ES-I3 (cell line): ENCODE results near the gene ANGPTL4.
"Not testable (repeated sequence)": the region's sequence is repeated elsewhere in the genome, so short reads cannot be mapped to it uniquely, and the experiment has no call there.

Experiments used
- H3K36me3 ChIP-seq: 2 replicates; pipeline ENCODE4 v1.6.1; 2013; ENCODE audit warnings: mild to moderate bottlenecking, low read length, control low read depth, moderate library complexity; ENCODE audit not compliant: insufficient read depth
- H3K4me1 ChIP-seq: 2 replicates; pipeline ENCODE4 v1.6.1; 2013; ENCODE audit warnings: mild to moderate bottlenecking, control low read depth, low read length; ENCODE audit not compliant: insufficient read depth
- H3K9ac ChIP-seq: 2 replicates; pipeline ENCODE4 v1.6.1; 2013; ENCODE audit warnings: low read depth, mild to moderate bottlenecking, low read length, moderate library complexity
- H3K9me3 ChIP-seq: 2 replicates; pipeline ENCODE4 v1.6.1; 2013; ENCODE audit warnings: mild to moderate bottlenecking, low read length, moderate library complexity; ENCODE audit not compliant: control insufficient read depth, insufficient read depth

Gene ANGPTL4

DNA sequence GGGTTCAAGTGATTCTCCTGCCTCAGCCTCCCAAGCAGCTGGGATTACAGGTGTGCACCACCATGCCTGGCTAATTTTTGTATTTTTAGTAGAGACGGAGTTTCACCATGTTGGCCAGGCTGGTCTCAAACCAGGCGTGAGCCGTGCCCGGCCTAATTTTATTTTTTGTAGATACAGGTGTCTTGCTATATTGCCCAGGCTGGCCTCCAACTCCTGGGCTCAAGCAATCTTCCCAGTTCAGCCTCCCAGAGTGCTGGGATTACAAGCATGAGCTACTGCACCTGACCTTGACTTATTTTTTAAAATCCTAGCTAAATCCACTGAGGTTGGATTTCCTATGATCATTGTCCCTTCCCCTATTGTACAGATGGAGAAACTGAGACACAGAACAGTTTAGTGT lies 22.5 kb upstream of the ANGPTL4 start:
- H3K36me3 ChIP-seq, H3K9ac ChIP-seq, H3K4me1 ChIP-seq, H3K9me3 ChIP-seq: not testable (repeated sequence)

DNA sequence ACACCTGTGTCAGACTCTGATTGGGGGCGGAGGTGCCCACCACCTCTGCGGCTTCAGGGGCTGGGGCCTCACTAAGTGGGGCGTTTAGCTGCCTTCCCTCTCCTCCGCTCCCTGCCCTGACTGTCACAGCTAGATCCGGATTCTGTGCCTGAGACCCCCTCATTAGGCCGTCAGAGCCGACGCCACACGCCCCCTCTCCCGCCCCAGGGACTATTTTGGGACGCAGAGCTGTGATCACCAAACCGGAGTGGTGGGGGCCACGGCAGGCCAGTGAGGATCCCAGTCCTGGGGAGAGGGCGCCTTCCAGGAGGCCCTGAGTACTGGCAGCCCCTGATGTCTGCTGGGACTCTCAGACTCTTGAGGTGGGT lies 21.7 kb upstream of the ANGPTL4 start:
- Histone ChIP-seq H3K36me3 (no peaks in the 10 kb centered on the region), H3K9ac (peak overlapping the region; percentile 37), H3K9me3 (no peaks in the 10 kb centered on the region), H3K4me1 (peaks cover 3% of the 10 kb centered on the region; the same call in 1 of the 2 replicates)

DNA sequence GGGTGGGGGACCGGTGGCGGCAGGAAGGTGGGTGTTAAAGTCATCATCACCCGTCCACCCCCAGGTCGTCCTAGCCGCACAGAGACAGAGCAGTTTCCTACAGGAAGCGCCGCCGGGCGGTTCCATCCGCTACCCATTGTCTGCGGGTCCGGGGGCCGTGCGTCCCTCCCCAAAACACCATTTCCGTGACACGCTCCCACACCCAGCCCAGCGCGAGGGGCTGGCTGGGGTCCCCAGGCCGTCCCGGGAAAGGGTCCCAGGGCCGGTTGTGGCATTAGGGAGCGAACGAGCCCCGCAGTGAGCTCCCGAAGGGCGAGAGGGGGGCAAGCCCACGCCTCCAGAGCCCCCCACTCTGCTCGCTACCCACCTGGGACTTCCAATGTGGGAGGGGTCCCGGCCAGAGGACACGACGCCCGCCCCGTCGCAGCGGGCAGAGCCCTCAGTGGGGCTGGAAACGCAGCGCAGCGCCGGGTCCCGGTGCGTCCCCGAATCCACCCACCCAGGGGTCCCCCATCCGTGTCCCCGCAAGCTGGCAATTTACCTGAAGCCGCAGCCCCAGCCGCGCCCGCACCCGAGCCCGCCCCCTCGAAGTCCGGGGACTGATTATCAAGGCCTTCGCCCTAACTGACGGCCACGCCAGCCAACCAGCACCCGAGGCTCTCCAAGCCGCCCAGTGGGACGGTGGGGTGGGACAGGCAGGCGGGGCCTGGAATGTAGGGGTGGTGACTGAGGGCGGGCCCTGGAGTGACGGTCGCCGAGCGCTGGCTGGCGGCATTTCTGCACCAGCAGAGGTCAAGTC lies 21.1 kb upstream of the ANGPTL4 start, which contains the start of gene KANK3:
Gene KANK3 (minus strand): TSS at position 579 of the 799 bp plus-strand sequence. CDS start 5,434 bp downstream, outside the sequence.
- Histone ChIP-seq H3K9me3 (no peaks in the 10 kb centered on the region), H3K36me3 (no peaks in the 10 kb centered on the region), H3K4me1 (peaks cover 3% of the 10 kb centered on the region; the same call in 1 of the 2 replicates), H3K9ac (peak within 1 kb of the TSS; percentile 89)

DNA sequence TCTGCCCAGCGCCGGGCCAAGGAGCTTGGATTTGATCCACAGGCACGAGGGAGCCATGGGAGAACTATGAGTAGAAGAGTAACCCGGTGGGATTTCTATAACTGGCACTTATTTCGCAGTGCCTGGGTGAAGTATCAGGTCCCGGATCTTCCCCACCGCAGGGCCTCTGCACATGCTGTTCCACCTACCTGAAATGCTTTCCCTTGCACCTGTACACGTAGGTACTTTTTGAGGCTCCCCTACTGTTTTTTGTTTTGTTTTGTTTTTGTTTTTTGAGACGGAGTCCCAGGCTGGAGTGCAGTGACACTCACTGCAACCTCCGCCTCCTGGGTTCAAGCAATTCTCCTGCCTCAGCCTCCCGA lies 20.5 kb upstream of the ANGPTL4 start:
- H3K9ac ChIP-seq, result peak overlapping the region; percentile 65; the same call in 1 of the 2 replicates
- H3K9me3 ChIP-seq, result no peaks in the 10 kb centered on the region
- H3K4me1 ChIP-seq, result peaks cover 3% of the 10 kb centered on the region; the same call in 1 of the 2 replicates
- no peaks in the 10 kb centered on the region for H3K36me3 ChIP-seq

DNA sequence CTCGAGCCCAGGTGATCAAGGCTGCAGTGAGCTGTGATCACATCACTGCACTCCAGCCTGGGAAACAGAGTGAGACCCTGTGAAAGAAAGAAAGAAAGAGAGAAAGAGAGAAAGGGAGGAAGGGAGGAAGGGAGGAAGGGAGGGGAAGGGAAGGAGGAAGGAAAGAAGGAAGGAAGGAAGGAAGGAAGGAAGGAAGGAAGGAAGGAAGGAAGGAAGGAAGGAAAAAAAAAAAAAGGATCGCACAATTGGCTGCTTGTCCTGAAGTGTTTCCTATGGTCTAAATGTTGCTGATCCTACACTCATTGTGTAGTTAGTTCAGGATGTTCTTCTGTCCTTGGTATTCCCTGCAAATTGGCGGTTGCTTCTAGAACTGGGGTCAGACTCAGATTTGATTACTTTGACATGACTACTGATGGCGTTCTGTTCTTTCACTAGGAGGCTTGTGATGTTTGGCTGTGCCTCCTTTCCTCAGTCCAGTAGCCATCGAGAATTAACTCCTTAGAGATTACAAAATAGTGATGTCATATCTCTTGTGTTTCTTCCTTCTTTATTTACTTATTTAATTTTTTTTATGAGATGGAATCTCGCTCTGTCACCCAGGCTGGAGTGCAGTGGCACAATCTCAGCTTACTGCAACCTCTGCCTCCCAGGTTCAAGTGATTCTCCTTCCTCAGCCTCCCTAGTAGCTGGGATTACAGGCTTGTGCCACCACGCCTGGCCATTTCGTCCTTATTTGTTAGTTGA lies 14.2 kb upstream of the ANGPTL4 start:
- H3K9ac ChIP-seq, H3K4me1 ChIP-seq, H3K36me3 ChIP-seq: not testable (repeated sequence)

DNA sequence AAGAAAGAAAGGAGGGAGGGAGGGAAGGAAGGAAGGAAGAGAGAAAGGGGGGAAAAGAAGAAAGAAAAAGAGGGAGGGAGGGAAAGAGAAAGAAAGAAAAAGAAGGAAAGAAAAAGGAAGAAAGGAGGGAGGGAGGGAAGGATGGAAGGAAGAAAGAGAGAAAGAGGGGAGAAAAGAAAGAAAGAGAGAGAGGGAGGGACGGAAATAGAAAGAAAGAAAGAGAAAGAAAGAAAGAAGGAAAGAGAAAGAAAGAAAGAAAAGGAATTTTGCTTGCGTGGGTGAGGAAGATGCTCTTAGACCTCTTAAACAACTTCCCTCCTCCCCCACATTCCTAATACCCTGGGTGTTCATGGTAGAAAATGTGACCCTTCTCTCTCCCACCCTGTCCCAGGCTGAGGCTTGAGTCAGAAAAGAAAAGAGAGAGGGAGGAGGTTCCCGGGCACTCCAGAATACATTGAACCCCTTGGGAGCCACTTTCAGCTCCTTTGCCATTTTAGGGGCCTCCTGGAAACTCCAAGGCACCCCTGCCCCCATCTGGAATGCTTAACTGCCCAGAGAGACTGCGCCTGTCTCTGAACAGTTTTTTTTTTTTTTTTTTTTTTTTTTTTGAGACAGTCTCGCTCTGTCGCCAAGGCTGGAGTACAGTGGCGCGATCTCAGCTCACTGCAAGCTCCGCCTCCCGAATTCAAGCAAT lies 11.7 kb upstream of the ANGPTL4 start:
- Histone ChIP-seq H3K9me3 (no peaks in the 10 kb centered on the region), H3K36me3 (no peaks in the 10 kb centered on the region), H3K9ac (peak overlapping the region; percentile 31; the same call in 1 of the 2 replicates), H3K4me1 (no peaks in the 10 kb centered on the region)

More for the DNA sequence above, 14.2 kb upstream of the ANGPTL4 start:
- H3K9me3 ChIP-seq, result not testable (repeated sequence)

DNA sequence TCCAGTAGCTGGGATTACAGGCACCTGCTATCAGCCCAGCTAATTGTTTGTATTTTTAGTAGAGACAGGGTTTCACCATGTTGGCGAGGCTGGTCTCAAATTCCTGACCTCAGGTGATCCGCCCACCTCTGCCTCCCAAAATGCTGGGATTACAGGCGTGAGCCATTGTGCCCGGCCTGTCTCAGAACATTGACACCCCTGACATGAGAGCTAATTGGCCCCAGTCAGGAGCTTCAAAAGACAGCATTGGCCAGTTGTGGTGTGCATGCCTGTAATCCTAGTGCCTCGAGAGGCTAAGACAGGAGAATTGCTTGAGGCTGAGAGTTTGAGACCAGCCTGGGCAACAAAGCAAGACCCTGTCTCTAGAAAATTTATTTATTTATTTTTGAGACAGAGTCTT lies 11.1 kb upstream of the ANGPTL4 start:
- H3K9ac ChIP-seq, H3K4me1 ChIP-seq, H3K9me3 ChIP-seq, H3K36me3 ChIP-seq: not testable (repeated sequence)

DNA sequence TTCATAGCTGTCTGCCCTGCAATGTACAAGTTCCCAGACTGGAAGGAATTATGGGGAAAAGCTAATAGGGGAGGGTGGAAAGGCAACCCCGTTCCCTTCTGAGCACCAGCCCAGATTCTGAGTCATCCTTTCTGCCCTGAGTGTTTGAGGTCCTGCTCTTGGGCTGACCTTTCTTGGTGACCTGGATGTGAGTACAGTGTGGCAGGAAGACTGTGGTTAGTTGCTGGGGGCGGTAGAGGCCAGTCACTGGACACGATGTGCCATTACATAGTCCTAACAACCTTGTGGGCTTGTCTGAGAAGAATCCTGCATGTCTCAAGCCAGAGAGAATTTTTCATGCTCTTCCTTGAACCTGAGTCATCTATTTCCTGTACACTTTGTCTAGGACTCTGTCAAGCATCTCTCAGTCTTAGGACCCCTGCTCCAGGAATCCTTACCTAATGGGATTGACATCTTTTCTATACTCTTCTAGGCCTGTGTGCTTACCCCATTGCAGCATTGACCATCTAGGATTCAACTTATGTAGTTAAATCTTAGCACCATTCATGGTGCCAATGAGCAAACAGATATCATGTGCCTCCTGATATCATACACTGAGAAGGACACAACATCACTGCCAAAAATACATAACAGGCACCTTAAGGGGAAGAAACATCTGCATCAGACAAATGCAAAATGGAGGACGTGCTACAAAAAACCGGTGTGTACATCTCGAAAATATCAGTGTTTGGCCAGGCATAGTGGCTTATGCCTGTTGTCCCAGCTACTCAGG lies 8.1 kb upstream of the ANGPTL4 start:
- Histone ChIP-seq H3K36me3 (no peaks in the 10 kb centered on the region), H3K9ac (no peak overlapping the region), H3K4me1 (no peaks in the 10 kb centered on the region), H3K9me3 (no peaks in the 10 kb centered on the region)

DNA sequence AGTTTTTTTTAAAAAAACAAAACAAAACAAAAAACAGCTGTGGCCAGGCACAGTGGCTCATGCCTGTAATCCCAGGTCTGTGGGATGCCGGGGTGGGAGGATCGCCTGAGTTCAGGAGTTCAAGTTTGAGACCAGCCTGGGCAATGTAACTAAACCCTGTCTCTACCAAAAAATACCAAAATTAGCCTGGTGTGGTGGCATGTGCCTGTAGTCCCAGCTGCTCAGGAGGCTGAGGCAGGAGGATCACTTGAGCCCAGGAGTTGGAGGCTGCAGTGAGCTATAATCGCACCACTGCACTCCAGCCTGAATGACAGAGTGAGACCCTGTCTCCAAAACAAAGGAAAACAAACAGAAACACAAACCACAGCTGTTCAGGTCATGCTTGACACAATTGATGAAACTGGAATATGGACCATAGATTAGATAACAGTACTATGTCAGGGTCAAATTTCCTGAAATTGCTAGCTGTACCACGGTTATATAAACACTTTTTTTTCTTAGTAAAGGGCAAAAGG lies 6.9 kb upstream of the ANGPTL4 start:
- Histone ChIP-seq H3K9ac (no peak overlapping the region), H3K36me3 (no peaks in the 10 kb centered on the region), H3K4me1 (no peaks in the 10 kb centered on the region), H3K9me3 (no peaks in the 10 kb centered on the region)

DNA sequence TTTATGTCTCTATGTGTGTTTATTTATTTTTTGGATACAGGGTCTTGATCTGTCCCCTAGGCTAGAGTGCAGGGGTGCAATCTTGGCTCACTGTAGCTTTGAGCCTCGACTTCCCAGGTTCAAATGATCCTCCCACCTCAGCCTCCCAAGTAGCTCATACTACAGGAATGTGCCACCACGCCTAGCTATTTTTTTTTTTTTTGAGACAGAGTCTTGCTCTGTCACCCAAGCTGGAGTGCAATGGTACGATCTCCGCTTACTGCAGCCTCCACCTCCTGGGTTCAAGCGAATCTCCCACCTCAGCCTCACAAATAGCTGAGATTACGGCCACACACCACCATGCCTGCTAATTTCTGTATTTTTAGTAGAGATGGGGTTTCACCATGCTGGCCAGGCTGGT lies 5.0 kb upstream of the ANGPTL4 start:
- H3K4me1 ChIP-seq, result no peaks in the 10 kb centered on the region; the same call in 1 of the 2 replicates
- no peaks in the 10 kb centered on the region for H3K36me3 ChIP-seq
- no peak overlapping the region for H3K9ac ChIP-seq
- no peaks in the 10 kb centered on the region for H3K9me3 ChIP-seq

DNA sequence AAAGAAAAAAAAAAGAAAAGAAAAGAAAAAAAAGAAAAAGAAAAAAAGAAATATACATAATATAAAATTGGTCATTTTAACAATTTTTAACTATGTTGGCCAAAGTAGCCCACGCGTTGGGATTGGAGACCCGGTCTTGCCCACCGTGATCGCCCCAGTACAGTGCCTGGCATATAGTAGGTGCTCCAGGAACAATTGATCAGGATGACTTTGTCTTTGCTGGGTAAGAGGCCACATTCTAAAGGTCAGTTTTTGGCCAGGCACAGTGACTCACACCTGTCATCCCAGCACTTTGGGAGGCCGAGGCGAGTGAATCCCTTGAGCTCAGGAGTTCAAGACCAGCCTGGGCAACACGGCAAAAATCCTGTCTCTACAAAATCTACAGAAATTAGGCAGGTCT lies 3.8 kb upstream of the ANGPTL4 start:
- Histone ChIP-seq H3K36me3 (no peaks in the 10 kb centered on the region), H3K9ac (no peak overlapping the region), H3K9me3 (no peaks in the 10 kb centered on the region), H3K4me1 (no peaks in the 10 kb centered on the region; the same call in 1 of the 2 replicates)

DNA sequence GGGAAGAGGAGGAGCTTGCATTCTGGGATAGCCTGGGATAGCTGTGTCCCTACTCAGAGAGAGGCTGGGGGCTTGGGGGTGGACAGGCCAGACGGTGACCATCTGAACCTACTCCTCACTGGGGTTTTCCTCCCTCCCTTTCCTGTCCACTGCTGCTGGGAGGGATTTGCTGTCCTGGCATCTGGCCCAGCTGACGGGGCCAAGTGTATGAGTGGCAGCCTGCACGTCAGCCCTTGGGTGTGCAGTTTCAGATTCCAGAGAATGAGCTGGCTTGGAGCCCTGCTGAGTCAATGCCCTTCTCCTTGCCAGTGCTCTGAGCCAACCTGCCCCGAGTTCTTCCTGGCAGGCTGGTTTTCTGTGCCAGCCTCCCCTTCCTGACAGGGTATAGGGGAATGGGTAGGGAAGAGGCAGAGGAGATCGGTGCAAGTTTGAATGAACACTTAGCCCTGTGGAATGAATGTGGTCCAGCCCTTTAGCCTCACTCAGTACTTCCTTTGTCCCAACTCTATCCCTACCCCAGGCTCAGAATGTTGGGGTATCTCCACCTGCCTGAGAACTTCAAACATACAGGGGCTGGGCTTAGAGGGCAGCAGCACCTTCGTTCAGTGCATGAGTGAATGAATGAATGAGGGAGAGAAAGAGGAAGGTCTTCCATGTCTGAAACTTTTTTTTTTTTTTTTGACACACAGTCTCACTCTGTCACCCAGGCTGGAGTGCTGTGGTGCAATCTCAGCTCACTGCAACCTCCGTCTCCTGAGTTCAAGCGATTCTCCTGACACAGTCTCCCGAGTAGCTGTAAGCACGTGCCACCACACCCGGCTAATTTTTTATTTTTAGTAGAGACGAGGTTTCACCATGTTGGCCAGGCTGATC lies 1.8 kb upstream of the ANGPTL4 start:
- no peak overlapping the region for H3K9ac ChIP-seq
- peaks cover 13% of the 10 kb centered on the region; the same call in 1 of the 2 replicates for H3K4me1 ChIP-seq
- H3K9me3 ChIP-seq, result no peaks in the 10 kb centered on the region
- no peaks in the 10 kb centered on the region for H3K36me3 ChIP-seq

DNA sequence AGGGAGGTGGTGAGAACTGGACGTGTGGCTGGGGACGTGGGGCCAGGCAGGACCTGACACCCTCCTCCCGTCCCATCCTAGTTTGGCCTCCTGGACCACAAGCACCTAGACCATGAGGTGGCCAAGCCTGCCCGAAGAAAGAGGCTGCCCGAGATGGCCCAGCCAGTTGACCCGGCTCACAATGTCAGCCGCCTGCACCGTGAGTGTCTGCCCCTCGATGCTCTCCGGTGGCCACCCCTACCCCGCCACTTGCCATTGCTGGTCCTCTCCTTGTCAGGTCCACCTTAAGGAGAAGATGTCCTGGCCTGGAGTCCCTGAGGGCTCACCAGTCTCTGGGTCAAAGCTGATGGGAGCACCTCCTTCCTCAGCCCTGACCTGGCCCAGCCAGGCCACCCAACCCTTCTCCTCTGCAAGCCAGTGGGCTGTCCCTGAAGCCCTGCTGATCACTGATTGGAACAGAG lies 2.2 kb downstream of the ANGPTL4 start:
- Histone ChIP-seq H3K36me3 (no peaks in the 10 kb centered on the region; the same call in 1 of the 2 replicates), H3K9me3 (no peaks in the 10 kb centered on the region), H3K4me1 (peaks cover 18% of the 10 kb centered on the region; the same call in 1 of the 2 replicates), H3K9ac (no peak overlapping the region)
